ENCODE results near the gene MAGI3.
"Not testable (repeated sequence)": the region's sequence is repeated elsewhere in the genome, so short reads cannot be mapped to it uniquely, and the experiment has no call there.

The MAGI3 gene

GRCh38 chr1:113565621-113566020 lies 175.3 kb downstream of the MAGI3 start:
- DNase-seq (ENCODE audit: low read depth) = no peak
- H3K4me3 ChIP-seq (ENCODE audit: low read length) = no peak overlapping the region
- no peak for TF ChIP-seq CTCF (IDR thresholded peaks at IDR 0.05; ENCODE audit: insufficient read depth, low read depth, low read length, missing control alignments)

DNA sequence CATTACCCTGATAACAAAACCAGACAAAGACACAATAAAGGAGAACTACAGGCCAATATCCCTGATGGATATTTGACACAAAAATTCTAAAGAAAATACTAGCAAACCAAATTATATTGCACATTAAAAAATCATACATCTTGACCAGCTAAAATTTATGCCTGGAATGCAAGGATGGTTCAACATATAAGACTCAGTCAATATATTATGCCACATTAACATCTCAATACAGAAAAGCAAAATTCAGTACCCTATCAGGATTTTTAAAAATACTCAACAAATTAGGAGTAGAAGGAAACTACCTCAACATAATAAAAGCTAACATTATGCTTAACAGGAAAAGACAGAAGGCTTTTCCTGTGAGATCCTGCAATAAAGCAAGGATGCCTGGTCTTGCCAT lies 177.1 kb downstream of the MAGI3 start:
- TF ChIP-seq CTCF (IDR thresholded peaks at IDR 0.05; ENCODE audit: insufficient read depth, low read depth, low read length, missing control alignments) = no peak
- no peak for DNase-seq (ENCODE audit: low read depth)

DNA sequence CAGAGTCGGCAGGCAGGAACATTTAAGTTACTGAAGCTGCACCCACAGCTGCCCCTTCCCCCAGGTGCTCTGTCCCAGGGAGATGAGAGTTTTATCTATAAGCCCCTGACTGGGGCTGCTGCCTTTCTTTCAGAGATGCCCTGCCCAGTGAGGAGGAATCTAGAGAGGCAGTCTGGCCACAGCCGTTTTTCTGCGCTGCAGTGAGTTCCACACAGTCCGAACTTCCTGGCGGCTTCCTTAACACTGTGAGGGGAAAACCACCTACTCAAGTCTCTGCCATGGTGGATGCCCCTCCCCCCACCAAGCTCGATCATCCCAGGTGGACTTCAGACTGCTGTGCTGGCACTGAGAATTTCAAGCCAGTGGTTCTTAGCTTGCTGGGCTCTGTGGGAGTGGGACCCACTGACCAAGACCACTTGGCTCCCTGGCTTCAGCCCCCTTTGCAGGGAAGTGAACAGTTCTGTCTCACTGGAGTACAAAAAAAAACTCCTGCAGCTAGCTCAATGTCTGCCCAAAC lies 185.5 kb downstream of the MAGI3 start:
- not testable (repeated sequence) for H3K4me3 ChIP-seq (ENCODE audit: low read length); DNase-seq (ENCODE audit: low read depth)

More for the DNA sequence above, 177.1 kb downstream of the MAGI3 start:
- H3K4me3 ChIP-seq (ENCODE audit: low read length) = no peak overlapping the region

GRCh38 chr1:113576271-113576670 lies 186.0 kb downstream of the MAGI3 start:
- TF ChIP-seq CTCF (IDR thresholded peaks at IDR 0.05; ENCODE audit: insufficient read depth, low read depth, low read length, missing control alignments) = no peak
- H3K4me3 ChIP-seq (ENCODE audit: low read length) = no peak overlapping the region
- peak; percentile 17 for DNase-seq (ENCODE audit: low read depth)

DNA sequence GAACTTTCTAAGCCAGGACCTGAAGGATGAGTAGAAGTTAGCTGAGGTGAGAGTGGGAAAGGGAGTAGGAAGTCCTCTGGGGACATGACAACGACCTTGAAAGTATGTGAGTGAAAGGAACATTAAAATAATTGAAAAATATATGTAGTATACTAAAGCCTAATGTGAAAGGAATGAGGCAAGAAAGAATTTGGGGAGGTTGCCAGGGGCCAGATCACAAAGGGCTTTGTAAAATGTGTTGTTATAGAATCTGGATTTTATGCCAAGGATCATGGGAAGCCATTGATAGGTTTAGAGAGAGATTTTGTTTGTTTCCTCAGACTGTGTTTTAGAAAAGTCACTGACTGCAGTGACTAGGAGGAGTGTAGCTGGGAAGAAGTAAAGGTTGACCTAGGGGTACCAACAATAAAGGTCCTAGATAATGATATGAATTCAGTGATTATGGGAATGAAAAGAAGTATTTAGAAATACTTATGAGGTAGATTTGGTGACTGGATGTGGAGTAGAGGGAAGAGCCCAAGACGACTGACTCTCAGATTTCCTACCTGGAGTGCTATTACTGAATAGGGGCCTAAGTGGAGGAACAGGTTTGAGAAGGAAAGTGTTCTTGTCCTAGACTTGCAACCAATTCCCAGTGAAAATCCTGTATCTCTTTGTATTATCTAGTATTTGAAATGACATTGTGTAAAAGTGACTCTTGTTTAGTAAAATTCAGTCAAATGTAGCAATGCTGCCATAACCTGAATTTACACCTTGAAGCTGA lies 189.1 kb downstream of the MAGI3 start:
- peak; percentile 59 for DNase-seq (ENCODE audit: low read depth)
- TF ChIP-seq CTCF (IDR thresholded peaks at IDR 0.05; ENCODE audit: insufficient read depth, low read depth, low read length, missing control alignments) = no peak
- no peak overlapping the region for H3K4me3 ChIP-seq (ENCODE audit: low read length)

DNA sequence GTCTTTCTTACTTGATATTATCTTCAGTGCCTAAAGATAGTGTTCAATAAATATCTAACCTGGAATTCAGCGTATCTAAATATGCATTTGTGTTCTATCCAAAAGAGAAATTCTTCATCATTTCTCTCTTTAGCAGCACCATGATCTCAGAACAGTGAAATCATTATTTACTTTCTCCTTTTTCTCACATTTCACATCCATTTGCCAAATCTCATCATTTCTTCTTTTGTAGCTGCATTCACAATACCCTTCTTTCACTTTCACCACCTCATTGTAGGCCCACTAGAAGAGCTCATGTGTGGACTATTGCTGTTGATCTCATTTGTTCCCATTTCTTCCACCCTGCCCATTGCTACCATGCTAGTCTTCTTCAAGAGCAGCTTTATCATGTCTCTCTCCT lies 191.0 kb downstream of the MAGI3 start:
- TF ChIP-seq CTCF (IDR thresholded peaks at IDR 0.05; ENCODE audit: insufficient read depth, low read depth, low read length, missing control alignments) = no peak
- DNase-seq (ENCODE audit: low read depth) = no peak
- no peak overlapping the region for H3K4me3 ChIP-seq (ENCODE audit: low read length)

DNA sequence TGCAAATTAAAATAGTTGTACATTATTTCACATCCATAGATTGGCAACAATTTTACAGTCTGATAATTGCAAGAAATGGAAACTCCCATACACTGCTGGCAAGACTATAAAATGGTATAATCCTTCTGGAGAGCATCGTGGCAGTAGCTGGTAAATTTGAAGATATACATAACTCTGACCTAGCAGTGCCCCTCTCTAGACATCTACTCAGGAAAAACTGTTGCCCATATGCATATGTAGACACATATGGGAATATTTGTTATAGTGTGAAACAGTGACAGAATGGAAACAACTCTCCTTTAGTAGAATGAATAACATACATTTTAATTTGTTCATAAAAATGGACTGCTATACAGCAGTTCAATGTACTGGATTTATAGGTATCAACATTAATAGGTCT lies 191.8 kb downstream of the MAGI3 start:
- DNase-seq (ENCODE audit: low read depth) = no peak
- H3K4me3 ChIP-seq (ENCODE audit: low read length) = no peak overlapping the region
- TF ChIP-seq CTCF (IDR thresholded peaks at IDR 0.05; ENCODE audit: insufficient read depth, low read depth, low read length, missing control alignments) = no peak
